A673 (cell line): ENCODE measurements around the gene TTLL6. TPM values are rescaled to one million over a fixed set of nuclear protein-coding genes. Genes with fewer than 3 reads are reported as not detected.

Source experiments
- BruUV-seq: library from RNA; stranded (reverse); fragments of 400-500 nt; replicated peaks from 2 replicates; lab custom pipeline; 2021; lab: Mats Ljungman, UMichigan
- CTCF ChIA-PET: fragments of 300-600 bp; sonication (Branson Sonifier 250); formaldehyde crosslinking; loops from one replicate; lab custom pipeline; 2022; ENCODE audit warnings: antibody characterized with exemption; lab: Charles Lee
- POLR2A ChIA-PET: fragments of 300-600 bp; sonication (Branson Sonifier 250); formaldehyde crosslinking; loops from one replicate; lab custom pipeline; 2022; ENCODE audit warnings: antibody characterized with exemption; ENCODE audit not compliant: low non-redundant PET; lab: Charles Lee
- DNase-seq: peaks from one replicate; pipeline ENCODE4 v3.0.0-alpha.2; 2015; ENCODE audit warnings: low spot score
- H3K27ac ChIP-seq: fragments of 200-600 bp; sonication (generic); 2 replicates; pipeline ENCODE4 v1.5.1; 2016; ENCODE audit warnings: mixed run types, low read depth, mild to moderate bottlenecking, mixed read lengths, antibody characterized with exemption, low read length; ENCODE audit not compliant: poor library complexity, severe bottlenecking
- H3K27me3 ChIP-seq: fragments of 200-600 bp; sonication (generic); replicated peaks from 2 replicates; pipeline ENCODE4 v1.6.1; 2017; ENCODE audit warnings: mixed run types, low read depth, mild to moderate bottlenecking, mixed read lengths, antibody characterized with exemption, low read length; ENCODE audit not compliant: insufficient read depth, poor library complexity
- H3K36me3 ChIP-seq: fragments of 200-600 bp; sonication (generic); 2 replicates; pipeline ENCODE4 v1.6.1; 2016; ENCODE audit warnings: mixed run types, mild to moderate bottlenecking, mixed read lengths, antibody characterized with exemption, low read length; ENCODE audit not compliant: insufficient read depth, poor library complexity, severe bottlenecking
- H3K4me1 ChIP-seq: fragments of 200-600 bp; sonication (generic); 2 replicates; pipeline ENCODE4 v1.6.1; 2017; ENCODE audit warnings: mixed run types, mild to moderate bottlenecking, mixed read lengths, antibody characterized with exemption, low read length; ENCODE audit not compliant: insufficient read depth, poor library complexity, severe bottlenecking
- H3K4me3 ChIP-seq: fragments of 200-600 bp; sonication (generic); 2 replicates; pipeline ENCODE4 v1.5.1; 2016; ENCODE audit warnings: low read depth, mixed run types, mild to moderate bottlenecking, mixed read lengths, low read length; ENCODE audit not compliant: poor library complexity, severe bottlenecking
- H3K9me3 ChIP-seq: fragments of 200-600 bp; sonication (generic); 2 replicates; pipeline ENCODE4 v1.6.1; 2016; ENCODE audit warnings: mixed run types, low read depth, mild to moderate bottlenecking, mixed read lengths, antibody characterized with exemption, low read length; ENCODE audit not compliant: poor library complexity, severe bottlenecking
- CTCF ChIP-seq: fragments of 300-800, 200-600 bp; sonication (generic); conservative IDR thresholded peaks from 2 replicates; pipeline ENCODE4 v1.5.1; 2017; ENCODE audit warnings: low read depth, mild to moderate bottlenecking, antibody characterized with exemption, low read length, moderate library complexity, mixed read lengths
- EZH2 ChIP-seq: fragments of 200-600 bp; sonication (generic); IDR thresholded peaks from 2 replicates; pipeline ENCODE4 v1.6.1; 2017; ENCODE audit warnings: borderline replicate concordance, low read depth, mild to moderate bottlenecking, mixed read lengths, antibody characterized with exemption, low read length; ENCODE audit not compliant: poor library complexity, severe bottlenecking
- intact Hi-C: fragments of 100-400 bp; cut with micrococcal nuclease; formaldehyde crosslinking; loops from one replicate; pipeline ENCODE4 v1.10.0; 2022; ENCODE audit not compliant: unreplicated experiment
- total RNA-seq: library from RNA; stranded (reverse); gene quantifications from 2 replicates; pipeline ENCODE4 v1.2.3, GENCODE V29; 2021

TTLL6 gene
- total RNA-seq, 1 experiment from 2014 or later, result 2.3 TPM

- no peak for DNase-seq
- H3K9me3 ChIP-seq, result no peaks in the 10 kb centered on the region
- intact Hi-C loops, result loop anchor here (10.0 kb wide), 1 partner anchor 215 kb away; no protein-coding TSS in a partner anchor
- no TSS peak for BruUV-seq
- ChIA-PET POLR2A (no interaction called here), CTCF (no interaction called here)
- peaks cover 13% of the 10 kb centered on the region for H3K4me1 ChIP-seq
- H3K27me3 ChIP-seq, result no peaks in the 10 kb centered on the region
- no peaks in the 10 kb centered on the region for H3K36me3 ChIP-seq
- no peak overlapping the region for H3K4me3 ChIP-seq
- no peak for TF ChIP-seq CTCF
- TF ChIP-seq EZH2, result no peak
- H3K27ac ChIP-seq, result no peak overlapping the region
These were observed 2.4 kb upstream of the TTLL6 start for GRCh38 chr17:48819466-48819865.

GRCh38 chr17:48818361-48818841 lies 1.4 kb upstream of the TTLL6 start:
- Histone ChIP-seq H3K9me3 (no peaks in the 10 kb centered on the region), H3K4me1 (peaks cover 13% of the 10 kb centered on the region), H3K27me3 (no peaks in the 10 kb centered on the region), H3K4me3 (no peak overlapping the region), H3K36me3 (no peaks in the 10 kb centered on the region), H3K27ac (no peak overlapping the region)
- intact Hi-C loops, result loop anchor here (10.0 kb wide), 1 partner anchor 216 kb away; no protein-coding TSS in a partner anchor
- BruUV-seq, result no TSS peak
- TF ChIP-seq CTCF (no peak), EZH2 (no peak)
- DNase-seq, result no peak
- POLR2A ChIA-PET, result no interaction called here
- CTCF ChIA-PET, result no interaction called here

- CTCF ChIA-PET, result interaction anchor here (0.6 to 5.4 kb wide), 2 partner anchors 63 to 92 kb away, joined by 3 to 82 read pairs; no protein-coding TSS in a partner anchor
- DNase-seq, result no peak
- intact Hi-C loops, result loop anchor here (10.0 kb wide), 1 partner anchor 218 kb away; no protein-coding TSS in a partner anchor
- Histone ChIP-seq H3K9me3 (no peaks in the 10 kb centered on the region), H3K27me3 (no peaks in the 10 kb centered on the region), H3K4me3 (peak overlapping the region; percentile 48), H3K36me3 (no peaks in the 10 kb centered on the region), H3K4me1 (peaks cover 13% of the 10 kb centered on the region), H3K27ac (no peak overlapping the region)
- BruUV-seq, result no TSS peak
- POLR2A ChIA-PET, result interaction anchor here (0.6 kb wide), 1 partner anchor 8 kb away, joined by 4 read pairs; no protein-coding TSS in a partner anchor
- TF ChIP-seq CTCF (no peak), EZH2 (no peak)
These were observed 623 bp downstream of the TTLL6 start for GRCh38 chr17:48816438-48816773.
